Panc1 (cell line): Measurements from ENCODE around the gene ARHGAP6. TPM values are rescaled to one million over a fixed set of nuclear protein-coding genes. Genes with fewer than 3 reads are reported as not detected.

Experiments used
- ATAC-seq: fragments of 200-7000 bp; cut with Tn5 transposase; 2 replicates; pipeline ENCODE4 v1.9.1; 2020; ENCODE audit warnings: mild to moderate bottlenecking, moderate library complexity
- BruUV-seq: library from RNA; stranded (reverse); fragments of 400-500 nt; replicated peaks from 2 replicates; lab custom pipeline; 2021; lab: Mats Ljungman, UMichigan
- CTCF ChIA-PET: fragments of 300-600 bp; sonication (Branson Sonifier 250); formaldehyde crosslinking; loops from one replicate; lab custom pipeline; 2022; ENCODE audit warnings: antibody characterized with exemption; lab: Charles Lee
- POLR2A ChIA-PET: fragments of 300-600 bp; sonication (Branson Sonifier 250); formaldehyde crosslinking; loops from one replicate; lab custom pipeline; 2022; ENCODE audit warnings: antibody characterized with exemption; lab: Charles Lee
- DNase-seq: peaks from one replicate; pipeline ENCODE4 v3.0.0-alpha.2; 2010; ENCODE audit warnings: low read depth, low spot score
- H3K27ac ChIP-seq: 2 replicates; pipeline ENCODE4 v1.5.1; 2011; ENCODE audit warnings: mild to moderate bottlenecking, low read length, inconsistent platforms
- H3K27me3 ChIP-seq: fragments of 200-500 bp; sonication (Bioruptor generic); 2 replicates; pipeline ENCODE4 v1.6.0; 2014; ENCODE audit warnings: low read length, inconsistent platforms; ENCODE audit not compliant: control insufficient read depth, insufficient read depth
- H3K36me3 ChIP-seq: fragments of 200-500 bp; sonication (Bioruptor generic); 2 replicates; pipeline ENCODE4 v1.5.1; 2014; ENCODE audit warnings: inconsistent platforms, mild to moderate bottlenecking, low read length, moderate library complexity; ENCODE audit not compliant: control insufficient read depth, insufficient read depth
- H3K4me1 ChIP-seq: 2 replicates; pipeline ENCODE4 v1.5.1; 2011; ENCODE audit warnings: inconsistent platforms, mild to moderate bottlenecking, low read length, moderate library complexity; ENCODE audit not compliant: control insufficient read depth, insufficient read depth
- H3K4me3 ChIP-seq, 2 experiments: 2 replicates each; pipeline ENCODE4 v1.5.1; 2011 to 2012; ENCODE audit warnings: low read depth in 2 of 2, low read length in 2 of 2, mild to moderate bottlenecking in 2 of 2, inconsistent platforms in 1 of 2, moderate library complexity in 1 of 2
- H3K9me3 ChIP-seq: fragments of 200-500 bp; sonication (Bioruptor generic); 2 replicates; pipeline ENCODE4 v1.5.1; 2014; ENCODE audit warnings: low read depth, mild to moderate bottlenecking, inconsistent platforms, low read length, moderate library complexity; ENCODE audit not compliant: control insufficient read depth, insufficient read depth
- CTCF ChIP-seq: fragments of 450-650 bp; IDR thresholded peaks from 2 replicates; pipeline ENCODE4 v1.5.1; 2017; ENCODE audit warnings: mild to moderate bottlenecking
- POLR2AphosphoS5 ChIP-seq: IDR thresholded peaks from 2 replicates; pipeline ENCODE4 v1.6.1; 2012; ENCODE audit warnings: mild to moderate bottlenecking, low read depth, low read length, moderate library complexity
- REST ChIP-seq, 2 experiments: IDR thresholded peaks; 2 replicates each; pipeline ENCODE4 v1.6.1; 2011 to 2012; ENCODE audit warnings: low read depth in 2 of 2, control low read depth in 1 of 2, low read length in 1 of 2, mild to moderate bottlenecking in 1 of 2, moderate library complexity in 1 of 2; ENCODE audit not compliant: insufficient read depth in 1 of 2
- SIN3A ChIP-seq: IDR thresholded peaks from 2 replicates; pipeline ENCODE4 v1.6.1; 2012; ENCODE audit warnings: low read depth, mild to moderate bottlenecking, low read length, moderate library complexity, borderline replicate concordance; ENCODE audit not compliant: insufficient read depth
- TCF7L2 ChIP-seq: IDR thresholded peaks from 2 replicates; pipeline ENCODE4 v1.6.1; 2011; ENCODE audit warnings: mild to moderate bottlenecking, low read depth, low read length, inconsistent platforms
- in situ Hi-C: cut with HindIII; loops from 2 replicates; pipeline ENCODE4 v1.10.0; 2016; ENCODE audit warnings: low sequenced_read_pairs, low pct_unique_long_range_greater_than_20kb
- intact Hi-C: fragments of 100-400 bp; cut with micrococcal nuclease; formaldehyde crosslinking; loops from one replicate; pipeline ENCODE4 v1.10.0; 2022; ENCODE audit not compliant: unreplicated experiment
- total RNA-seq: library from RNA; stranded (reverse); gene quantifications from one replicate; pipeline ENCODE4 v1.2.1, GENCODE V29; 2021; ENCODE audit not compliant: unreplicated experiment

Gene ARHGAP6
- total RNA-seq, 1 experiment from 2014 or later, result 0.13 TPM

GRCh38 chrX:11683057-11683456, 17.3 kb upstream of the ARHGAP6 start:
- BruUV-seq, result no TSS peak
- in situ Hi-C loops, result no loop called here
- TF ChIP-seq POLR2AphosphoS5, result no peak
- no peak for TF ChIP-seq TCF7L2
- TF ChIP-seq REST (IDR thresholded peaks at IDR 0.05; ENCODE audit: insufficient read depth in 1 of 2, low read depth in 2 of 2, low read length in 1 of 2), result no peak
- no peak for TF ChIP-seq CTCF
- no peaks in the 10 kb centered on the region for H3K9me3 ChIP-seq
- DNase-seq (no peak), ATAC-seq (no peak)
- H3K4me1 ChIP-seq, result no peaks in the 10 kb centered on the region
- ChIA-PET CTCF (no interaction called here), POLR2A (no interaction called here)
- H3K36me3 ChIP-seq, result no peaks in the 10 kb centered on the region
- no peak overlapping the region for H3K4me3 ChIP-seq
- no peaks in the 10 kb centered on the region for H3K27me3 ChIP-seq
- no peak overlapping the region for H3K27ac ChIP-seq
- intact Hi-C loops, result no loop called here

- in situ Hi-C loops, result no loop called here
- DNase-seq, result no peak
- H3K4me3 ChIP-seq, result no peak overlapping the region
- no peaks in the 10 kb centered on the region for H3K36me3 ChIP-seq
- ATAC-seq, result no peak
- no peak; the same call in 1 of the 2 replicates for TF ChIP-seq CTCF
- TF ChIP-seq SIN3A, result no peak
- no peak for TF ChIP-seq REST (IDR thresholded peaks at IDR 0.05; ENCODE audit: insufficient read depth in 1 of 2, low read depth in 2 of 2, low read length in 1 of 2)
- no peak for TF ChIP-seq POLR2AphosphoS5
- TF ChIP-seq TCF7L2, result no peak
- POLR2A ChIA-PET, result no interaction called here
- intact Hi-C loops, result no loop called here
- H3K9me3 ChIP-seq, result no peaks in the 10 kb centered on the region
- CTCF ChIA-PET, result no interaction called here
- no peaks in the 10 kb centered on the region for H3K27me3 ChIP-seq
- no peak overlapping the region for H3K27ac ChIP-seq
- no peaks in the 10 kb centered on the region for H3K4me1 ChIP-seq
- no TSS peak for BruUV-seq
Observed at GRCh38 chrX:11678158-11678557, 12.4 kb upstream of the ARHGAP6 start.
